RPMI8226 (cell line): Measurements from ENCODE around the gene TMEM184B.
"Not testable (repeated sequence)": the region's sequence is repeated elsewhere in the genome, so short reads cannot be mapped to it uniquely, and the experiment has no call there.

Experiments
- DNase-seq: peaks from one replicate; pipeline ENCODE4 v3.0.0-alpha.2; 2015

Gene TMEM184B

DNA sequence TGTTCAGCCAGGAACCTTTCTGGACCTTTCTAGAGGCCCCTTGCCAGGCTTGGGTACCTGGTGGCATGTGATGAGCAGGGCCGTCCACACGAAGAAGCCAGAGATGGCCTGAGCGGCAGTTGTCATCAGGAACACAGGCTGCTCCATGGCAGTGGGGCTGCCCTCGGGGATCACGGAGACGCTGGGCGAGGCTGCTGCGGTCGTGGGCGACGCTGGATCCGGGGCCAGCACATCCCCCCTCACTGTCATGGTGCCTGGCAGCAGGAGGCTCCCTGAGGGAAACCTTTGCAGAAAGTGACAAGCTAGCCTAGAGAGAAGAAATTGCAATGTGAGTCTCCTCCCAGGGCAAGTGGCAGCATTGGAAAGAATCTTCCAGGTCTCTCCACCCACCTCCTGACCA, 25.1 kb downstream of the TMEM184B start:
- no peak for DNase-seq

DNA sequence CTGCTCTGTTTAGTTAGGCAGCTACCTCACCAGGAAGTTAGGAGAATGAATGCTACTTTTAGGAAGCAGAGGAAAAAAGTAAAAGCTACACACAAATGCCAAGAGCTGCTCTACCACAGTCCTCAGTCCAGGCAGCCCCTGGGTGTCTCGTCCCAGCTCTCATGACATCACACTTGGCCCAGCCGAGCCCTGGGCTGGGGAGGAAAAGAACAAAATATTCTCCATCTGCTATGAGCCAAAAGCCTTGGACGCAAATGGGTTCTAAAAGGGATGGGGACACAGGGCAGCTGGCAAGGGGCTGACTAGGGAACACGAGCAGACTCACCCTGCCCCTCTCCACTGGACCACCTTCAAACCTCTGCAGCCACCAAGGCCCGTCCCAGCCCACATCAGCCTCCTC, 26.1 kb downstream of the TMEM184B start:
- DNase-seq: no peak

DNA sequence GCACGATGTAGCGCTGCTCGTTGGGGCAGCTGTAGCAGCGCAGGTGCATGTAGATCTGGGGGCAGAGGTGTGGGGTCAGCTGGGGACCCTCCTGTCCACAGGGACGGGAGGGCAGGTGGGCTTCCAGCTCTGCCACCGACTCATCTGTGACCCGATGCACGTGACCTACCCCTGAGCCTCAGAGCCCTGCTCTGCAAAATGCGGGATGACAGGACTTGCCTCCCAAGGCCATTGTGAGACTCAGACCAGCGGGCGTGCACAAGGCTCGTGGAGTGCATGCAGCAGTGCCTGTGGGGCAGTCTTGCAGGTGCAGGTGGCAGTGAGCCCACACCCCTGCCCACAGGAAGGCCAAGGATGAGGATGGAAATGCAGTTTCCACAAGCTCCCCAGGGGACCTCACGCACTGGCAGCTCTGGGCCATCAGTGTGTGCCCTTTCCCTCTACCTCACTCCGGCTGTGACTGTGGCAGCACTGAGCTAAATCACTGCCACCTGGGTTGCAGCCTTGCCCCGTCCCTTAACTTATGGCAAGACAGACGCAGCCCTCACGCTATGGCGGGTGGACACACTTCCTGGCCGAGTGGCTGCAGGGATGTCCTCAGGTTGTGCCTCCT, 26.7 kb downstream of the TMEM184B start:
- no peak for DNase-seq

DNA sequence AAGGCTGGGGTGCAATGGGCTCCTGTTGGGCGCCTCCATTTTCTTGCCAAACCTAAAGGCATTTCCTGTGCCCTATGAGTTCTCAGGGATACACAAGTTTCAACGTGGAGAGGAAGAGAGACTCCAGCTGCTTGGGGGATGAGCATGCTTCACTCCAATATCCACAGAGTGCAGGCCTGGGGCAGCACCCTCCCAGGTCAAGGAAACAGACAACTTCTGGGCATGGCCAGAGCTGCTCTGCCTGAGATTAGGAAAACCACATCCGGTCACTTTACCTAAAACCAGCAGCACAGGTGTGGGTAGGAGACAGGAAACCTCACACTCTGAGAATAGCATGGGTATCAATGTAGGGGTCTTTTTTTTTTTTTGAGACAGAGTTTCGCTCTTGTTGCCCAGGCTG, 28.7 kb downstream of the TMEM184B start:
- DNase-seq: no peak

DNA sequence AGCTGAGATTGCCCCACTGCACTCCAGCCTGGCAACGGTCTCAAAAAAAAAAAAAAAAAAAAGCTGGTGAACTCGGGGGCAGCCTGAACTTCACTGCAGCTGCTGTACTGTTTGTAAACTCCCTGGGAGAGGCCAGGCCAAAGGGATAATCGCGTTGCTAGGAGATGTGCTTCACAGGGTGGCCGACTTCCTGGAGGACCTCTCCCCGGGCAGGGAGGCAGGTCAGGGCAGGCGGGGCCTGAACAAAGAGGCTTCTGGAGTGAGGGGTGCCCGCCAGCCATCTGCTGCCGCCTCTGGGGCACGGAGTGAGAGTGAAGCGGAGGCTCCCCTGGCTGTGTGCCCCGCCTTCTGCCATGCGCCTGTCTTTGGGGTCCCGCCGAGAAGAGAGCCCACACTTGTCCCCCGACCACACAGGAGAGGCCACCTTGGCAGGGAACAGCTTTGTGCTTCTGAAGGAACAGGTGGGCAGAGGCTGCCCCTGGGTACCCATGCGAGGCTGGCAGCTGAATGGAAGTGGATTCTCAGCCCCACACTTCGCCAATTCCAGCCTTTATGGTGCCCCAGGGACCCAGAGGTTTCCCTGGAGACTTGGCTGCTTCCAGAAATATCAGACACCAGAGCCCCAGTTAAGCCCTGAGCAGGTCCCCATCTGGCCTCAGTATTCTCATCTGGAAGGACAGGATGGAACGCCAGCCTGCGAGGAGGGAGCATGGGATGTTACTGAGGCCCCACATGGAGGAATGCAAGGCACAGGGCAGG, 29.6 kb downstream of the TMEM184B start:
- no peak for DNase-seq

DNA sequence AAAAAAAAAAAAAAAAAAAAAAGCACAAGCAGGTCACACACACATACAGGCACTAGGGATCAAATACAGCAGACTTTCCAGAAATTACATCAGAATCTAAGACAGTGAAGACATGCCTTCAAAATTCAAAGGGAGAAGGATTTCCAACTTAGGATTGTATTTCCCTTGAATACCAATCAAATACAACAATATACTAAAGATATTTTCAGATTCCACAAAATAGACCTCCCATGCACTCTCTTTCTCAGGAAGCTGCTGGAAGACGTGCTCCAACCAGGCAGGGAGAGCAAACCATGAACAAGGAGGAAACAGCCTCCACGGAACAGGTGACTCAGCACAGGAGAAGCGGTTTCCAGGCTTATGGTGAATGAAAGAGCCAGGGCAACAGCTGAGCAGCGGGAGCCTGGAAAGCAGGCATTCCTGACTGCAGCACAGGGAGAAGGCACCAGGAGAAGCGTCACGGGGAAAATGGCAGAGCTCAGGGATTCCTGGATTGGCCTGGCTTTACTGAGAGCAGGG, 32.0 kb downstream of the TMEM184B start:
- no peak for DNase-seq

DNA sequence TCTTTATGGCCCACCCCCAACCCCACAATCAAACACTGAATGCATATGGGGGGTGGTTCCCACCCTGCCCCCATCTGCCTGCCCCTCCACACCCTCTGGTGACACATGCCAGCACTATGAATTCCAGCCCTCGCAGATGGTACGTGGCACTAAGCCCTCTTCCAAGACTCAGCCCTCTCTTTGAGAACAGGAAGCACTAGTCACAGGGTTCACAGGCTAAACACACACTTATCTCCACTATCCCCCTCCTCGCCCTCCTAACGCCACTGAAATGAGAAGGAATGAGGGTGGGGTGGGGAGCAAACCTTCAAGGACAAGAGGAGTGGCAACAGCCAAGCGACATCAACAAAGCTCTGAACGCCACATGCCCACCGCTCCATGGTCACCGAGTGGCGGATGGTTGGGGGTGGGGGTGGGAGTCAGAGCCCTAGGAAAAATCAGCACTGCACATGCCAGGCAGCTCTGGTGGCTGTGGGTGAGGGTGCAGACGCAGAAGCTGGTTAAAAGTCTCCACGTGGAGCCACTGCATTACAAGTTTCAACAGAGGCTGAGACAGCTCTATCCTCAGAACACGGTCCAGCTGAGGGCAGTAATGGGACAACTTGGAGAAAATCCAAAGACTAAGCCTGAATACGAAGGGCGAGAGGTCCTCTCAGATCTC, 33.6 kb downstream of the TMEM184B start:
- DNase-seq: no peak

DNA sequence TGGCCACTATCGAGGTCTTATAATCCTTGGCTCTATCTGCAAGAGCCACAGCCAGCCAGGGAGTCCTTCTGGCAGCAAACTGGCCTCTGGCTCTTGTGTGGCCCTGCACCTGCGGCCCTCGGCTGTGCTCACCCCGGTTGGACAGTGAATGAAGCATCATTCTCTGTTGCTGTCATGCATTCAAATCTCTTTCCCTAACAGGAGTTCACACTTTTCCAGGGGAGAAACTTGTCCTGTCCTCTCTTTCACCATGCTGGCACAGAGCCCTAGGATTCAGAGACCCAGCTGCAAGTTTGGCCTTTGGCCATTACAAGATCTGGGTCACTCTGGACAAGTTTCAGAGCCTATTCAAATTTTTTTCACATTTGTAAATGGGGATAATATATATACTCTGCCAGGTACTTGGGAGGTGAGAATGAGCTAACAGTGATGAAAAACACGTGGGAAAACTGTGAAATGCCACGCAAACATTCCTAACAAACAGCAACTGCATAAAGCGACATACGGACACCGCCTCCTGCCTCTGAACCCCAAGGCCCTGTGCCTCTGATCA, 34.2 kb downstream of the TMEM184B start:
- no peak for DNase-seq

DNA sequence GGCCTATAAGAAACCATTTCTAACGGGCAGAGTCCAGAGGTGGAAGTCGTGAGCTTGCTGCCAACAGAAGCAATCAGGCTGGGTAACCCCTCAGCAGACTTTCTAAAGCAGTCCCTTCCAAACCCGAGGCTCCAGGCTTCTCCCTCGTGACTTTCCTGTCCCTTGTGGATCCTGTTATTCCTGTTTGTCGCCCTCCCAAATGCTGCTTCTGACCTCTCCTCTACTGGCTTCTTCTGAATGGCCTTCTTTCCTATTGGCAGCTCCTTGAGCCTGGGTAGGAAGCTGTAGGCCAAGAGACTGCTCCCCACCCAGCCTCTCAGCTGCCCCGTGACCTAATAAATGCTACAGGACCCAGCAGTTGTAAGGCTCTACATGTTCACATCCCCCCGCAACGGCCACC, 36.0 kb downstream of the TMEM184B start:
- no peak for DNase-seq

DNA sequence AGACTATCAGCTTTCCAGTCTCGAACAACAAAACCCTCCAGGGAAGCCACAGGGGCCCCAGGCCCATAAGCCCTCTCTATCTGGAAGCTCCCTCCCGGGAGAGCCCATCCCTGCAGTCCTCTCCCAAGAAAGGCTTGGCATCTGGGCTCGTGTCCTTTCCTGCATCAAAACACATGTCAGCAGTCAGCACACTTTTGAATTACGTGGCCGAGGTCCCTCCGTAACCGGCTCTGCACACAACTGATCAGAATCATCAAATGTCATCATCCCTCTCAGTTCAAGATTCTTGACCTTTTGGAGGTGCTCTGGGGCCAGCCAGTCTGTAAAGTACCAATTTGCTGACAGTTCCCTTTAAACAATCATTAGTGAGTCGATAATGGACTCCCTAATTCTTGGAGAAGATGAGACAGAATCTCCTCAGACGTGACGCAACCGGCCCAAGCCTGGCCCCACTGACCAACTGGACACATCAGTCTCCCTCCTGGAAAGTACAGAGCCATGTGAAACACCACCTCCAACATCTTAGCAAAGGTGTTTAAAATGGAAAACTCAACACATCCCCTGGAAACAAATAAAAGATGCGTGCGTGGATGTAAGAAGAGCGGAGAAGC, 37.5 kb downstream of the TMEM184B start:
- no peak for DNase-seq

DNA sequence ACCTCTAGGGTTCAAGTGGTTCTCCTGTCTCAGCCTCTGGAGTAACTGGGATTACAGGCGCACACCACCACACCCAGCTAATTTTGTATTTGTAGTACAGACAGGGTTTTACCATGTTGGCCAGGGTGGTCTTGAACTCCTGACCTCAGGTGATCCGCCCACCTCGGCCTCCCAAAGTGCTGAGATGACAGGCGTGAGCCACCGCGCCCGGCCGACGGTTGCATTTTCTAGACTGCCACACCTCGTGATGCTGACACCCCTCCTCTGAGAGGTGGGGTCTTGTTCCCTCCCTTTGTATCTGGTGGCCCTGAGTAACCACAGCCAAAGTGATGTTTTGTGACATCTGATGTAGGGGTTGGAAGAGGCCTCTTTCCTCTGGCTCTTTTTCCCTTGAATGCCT, 39.0 kb downstream of the TMEM184B start:
- DNase-seq: not testable (repeated sequence)

DNA sequence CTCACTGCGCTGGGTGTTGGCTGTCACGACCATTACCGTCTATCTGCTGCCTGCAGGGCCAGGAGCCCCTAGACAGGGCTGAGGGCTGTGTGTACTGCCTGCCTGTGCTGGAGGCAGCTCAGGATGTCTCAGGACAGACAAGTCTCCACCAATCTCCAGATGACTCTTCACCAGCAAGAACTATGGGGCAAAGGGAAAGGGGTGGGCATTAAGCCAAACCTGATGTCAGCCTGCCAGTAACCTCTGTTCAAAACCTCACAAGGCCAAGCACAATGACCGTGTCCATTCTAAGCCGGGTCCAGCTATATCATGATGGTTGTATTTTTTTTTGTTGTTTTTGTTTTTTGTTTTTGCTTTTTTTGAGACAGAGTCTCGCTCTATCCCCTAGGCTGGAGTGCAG, 39.4 kb downstream of the TMEM184B start:
- no peak for DNase-seq

DNA sequence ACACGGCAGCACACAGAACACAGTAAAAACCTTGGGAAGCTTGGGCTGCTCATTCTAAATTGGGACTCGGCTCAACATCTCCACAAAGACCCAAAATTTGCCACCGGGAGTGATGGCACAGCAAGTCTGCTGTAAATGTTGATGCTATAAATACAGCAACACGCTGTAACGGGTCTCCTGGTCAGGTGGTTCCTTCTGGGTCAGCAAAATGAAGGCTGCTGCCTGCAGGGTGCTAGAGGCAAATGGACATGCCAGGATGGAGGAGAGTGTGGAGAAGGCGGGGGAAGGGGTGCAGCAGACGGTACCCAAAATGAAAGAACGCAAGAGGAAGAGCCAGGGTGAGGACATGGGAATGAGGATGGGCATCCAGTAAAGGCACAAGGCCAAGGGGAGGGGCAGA, 40.6 kb downstream of the TMEM184B start:
- no peak for DNase-seq

DNA sequence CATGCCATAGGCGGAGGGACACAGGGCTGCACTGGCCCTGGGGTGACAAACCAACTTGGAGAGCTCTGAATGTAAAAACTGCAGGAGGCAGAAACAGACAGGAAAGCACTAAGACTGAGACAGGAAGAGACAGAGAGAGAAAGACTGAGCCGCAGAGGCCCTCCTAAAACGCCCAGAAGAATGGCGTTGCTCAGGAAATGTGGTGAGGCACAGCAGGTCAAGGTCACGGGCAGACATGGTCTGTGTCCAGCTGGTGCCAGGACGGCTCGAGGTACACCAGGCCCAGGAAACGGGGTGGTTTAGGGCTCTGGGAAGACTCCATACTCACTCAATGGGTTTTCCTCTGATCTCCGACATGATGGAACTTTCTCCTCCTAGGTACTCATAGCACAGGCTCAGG, 41.9 kb downstream of the TMEM184B start:
- no peak for DNase-seq

DNA sequence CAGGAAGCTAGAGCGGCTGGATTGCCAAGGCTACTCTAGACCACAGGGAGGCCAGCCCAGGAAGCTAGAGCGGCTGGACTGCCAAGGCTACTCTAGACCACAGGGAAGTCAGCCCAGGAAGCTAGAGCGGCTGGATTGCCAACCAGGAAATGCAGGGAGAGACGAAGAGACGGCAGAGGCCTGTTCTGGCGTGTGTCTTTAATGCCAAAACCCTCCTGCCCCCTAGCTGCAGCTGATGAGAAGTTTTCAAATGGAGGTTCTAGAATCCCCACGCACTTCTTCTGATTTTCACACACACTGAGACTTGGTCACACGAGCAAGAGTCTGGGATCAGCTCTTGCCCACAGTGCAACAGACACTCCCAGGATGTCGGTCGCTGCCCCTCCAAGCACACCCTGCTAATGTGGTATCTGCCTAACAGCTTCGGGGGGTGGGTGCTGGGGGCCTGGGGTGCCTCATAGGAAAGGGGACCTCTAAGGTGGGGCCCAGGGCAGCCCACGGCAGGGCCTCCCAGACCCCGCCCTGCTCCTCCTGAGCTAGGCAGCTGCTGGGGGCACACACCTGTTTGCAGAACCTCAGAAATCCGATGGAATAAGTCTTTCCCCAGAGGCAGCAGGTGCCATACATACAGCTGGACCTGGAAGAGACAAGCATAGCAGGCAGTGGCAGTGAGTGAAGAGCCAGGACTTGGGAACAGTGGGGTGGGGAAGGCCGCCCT, 42.5 kb downstream of the TMEM184B start:
- DNase-seq: no peak

DNA sequence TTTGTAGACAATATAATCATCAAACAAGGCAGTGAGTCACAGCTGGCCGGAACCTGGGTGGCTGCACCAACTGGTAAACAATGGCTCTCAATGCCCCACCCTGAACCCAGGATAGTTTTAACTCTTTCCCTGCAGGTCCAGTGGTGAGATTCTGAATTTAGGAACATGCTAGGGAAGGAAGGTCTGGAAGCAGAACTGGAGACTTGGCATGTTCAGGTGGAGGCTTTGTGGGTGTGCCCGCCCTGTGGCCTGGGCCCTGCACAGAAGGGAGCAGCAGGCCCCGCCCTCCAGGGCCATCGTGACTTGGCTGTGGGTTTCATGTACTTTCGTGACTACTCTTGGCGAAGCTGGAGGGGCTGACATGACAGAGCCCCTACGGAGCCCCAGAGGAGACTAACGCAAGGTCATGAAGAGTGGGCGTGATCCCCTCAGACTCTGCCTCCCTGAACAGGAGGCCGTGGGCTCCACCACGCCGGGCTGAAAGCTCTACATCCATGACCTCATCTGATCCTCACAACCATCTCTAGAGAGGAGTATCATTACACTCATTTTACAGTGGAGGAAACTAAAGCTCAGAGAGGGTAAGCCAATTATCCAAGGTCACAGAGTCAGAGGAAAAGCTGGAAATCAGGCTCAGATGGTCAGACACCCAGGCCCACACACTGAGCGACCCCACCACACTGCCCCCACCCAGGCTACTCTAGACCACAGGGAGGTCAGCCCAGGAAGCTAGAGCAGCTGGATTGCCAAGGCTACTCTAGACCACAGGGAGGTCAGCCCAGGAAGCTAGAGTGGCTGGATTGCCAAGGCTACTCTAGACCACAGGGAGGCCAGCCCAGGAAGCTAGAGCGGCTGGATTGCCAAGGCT, 43.7 kb downstream of the TMEM184B start:
- DNase-seq: no peak

DNA sequence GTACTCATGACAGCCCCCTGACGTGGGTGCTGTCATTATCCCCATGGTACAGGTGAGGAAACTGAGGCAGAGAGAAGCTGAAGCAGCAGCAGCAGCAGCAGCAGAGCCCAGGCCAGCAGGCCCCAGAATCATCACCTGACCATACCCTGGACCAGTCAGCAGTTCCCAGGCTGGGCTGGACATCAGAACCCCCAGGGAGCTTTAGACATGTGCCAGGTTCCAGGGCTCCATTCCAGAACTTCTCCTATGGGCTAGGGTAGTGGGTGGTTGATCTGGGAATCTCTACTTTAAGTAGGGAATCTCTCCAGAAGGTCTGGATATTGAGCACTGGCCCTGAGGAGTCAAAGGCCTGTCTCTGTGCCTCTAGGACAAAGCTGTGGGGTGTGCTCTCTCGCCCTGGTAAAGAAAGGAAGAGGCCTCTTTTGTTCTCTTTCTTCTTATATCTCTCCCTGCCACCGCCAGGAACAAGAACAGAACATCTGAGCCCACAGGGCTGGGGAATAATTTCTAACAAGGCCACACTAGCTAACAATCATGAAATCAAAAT, 44.4 kb downstream of the TMEM184B start:
- DNase-seq: no peak

DNA sequence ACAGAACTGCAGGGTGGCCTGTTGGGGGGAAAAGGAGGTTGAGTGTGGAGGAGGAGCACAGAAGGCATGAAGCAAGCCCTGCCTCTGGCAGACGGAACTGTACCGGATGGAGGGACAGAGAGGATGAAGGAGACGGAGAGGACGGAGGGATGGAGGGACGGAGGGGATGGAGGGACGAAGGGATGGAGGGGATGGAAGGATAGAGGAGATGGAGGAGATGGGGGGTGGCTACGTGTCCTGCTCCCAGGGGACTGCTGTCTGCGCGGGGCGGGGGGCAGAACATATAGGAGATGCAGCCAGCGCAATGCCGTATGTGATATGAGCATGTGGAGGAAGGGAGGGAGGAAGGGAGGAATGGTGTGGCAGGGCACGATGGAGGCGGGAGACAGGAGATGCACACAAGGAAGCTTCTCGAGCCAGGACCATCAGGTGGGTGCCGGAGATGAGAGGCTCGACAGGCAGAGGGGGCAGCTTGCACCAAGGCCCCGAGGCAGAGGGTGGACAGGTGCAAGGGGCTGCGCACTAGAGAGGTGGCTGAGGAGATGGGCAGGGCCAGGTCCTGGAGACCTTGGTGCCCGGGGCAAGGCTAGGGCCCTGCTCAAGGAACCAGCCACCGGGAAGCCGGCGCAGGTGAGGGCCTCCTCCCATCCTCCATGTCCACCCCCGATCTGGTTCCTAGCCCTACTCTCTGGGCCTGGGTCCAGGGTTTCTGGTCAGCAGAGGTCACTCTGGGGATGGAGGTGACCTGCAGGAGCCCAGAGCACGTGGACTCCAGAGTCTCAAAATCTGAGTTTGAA, 45.8 kb downstream of the TMEM184B start:
- no peak for DNase-seq

DNA sequence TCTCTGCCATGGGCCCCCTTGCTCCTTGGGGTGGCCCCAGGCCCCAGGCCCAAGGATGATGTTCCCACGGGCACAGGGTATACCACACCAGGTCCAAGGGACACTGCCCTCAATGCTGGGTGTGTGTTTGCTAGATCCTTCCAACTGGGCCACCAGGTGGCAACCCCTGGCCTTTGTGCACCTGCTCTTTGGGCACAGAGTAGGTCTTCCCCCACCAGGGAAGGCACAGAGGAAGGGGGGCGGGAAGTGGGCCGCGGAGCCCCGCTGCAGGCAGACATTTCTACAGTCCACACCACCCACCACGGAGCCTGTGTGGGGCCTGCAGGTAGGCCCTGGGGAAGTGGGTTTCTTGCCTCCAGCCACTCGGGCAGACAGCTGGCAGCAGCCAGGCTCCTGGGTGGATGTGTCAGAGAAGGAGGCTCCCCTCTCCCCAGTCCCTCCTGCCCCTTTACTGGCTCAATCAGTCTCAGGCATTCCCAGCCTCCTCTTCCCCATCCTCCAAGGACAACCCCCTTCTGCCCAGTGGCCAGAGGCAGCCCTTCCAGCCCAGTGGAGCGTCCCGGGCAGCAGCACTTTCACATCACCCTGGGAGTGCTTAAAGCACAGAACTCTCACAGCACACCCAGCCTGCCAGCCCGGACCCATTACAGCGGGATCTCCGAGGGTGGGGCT, 49.4 kb downstream of the TMEM184B start:
- DNase-seq: no peak

DNA sequence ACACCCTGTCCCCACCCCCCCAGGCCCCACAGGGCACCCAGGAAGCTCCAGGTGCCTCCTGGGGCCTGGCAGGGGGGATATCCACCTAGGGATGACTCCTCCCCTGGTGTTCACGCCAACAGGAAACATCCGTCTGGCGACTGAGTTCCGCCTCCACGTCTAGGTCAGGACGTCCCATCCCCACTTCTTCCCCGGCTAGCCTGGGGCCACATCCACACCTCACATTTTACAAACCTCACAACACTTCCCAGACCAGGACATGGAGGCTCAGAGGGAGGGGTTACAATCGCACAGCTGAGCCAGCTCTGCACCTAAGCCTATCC, 50.1 kb downstream of the TMEM184B start:
- no peak for DNase-seq
